ENCODE results near the gene TTF1.

Gene TTF1

DNA sequence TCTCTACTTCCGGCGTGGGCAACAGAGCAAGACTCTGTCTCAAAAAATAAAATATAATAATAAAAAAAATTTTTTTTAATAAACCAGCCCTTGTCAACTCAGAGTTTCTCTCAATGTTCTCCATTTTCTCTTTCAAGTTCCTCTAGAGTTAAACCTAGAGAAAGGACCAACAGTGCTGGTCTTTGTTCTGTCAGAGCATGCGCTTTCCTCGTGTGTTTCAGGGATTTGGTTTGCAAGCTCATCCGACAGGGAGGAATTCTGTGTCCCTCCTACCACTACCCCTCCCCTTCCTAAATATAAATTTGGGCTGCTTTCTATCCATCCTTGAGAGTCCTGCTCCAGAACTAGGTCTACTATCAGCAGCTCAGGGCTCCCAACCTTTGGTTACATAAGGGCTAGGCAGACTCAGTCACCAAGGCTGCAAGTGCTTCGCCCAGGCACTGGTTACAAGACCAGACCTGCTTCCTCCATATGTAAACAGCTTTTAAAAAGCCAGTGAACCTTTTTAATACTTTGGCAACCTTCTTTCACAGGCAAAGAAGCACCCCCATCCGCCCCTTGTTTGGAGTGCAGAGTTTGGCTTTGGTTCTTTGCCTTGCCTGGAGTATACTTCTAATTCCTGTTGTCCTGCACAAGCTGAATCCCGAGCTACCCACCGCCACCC is 65.3 kb downstream of the TTF1 start:
- TF ChIP-seq, protein P1, sequence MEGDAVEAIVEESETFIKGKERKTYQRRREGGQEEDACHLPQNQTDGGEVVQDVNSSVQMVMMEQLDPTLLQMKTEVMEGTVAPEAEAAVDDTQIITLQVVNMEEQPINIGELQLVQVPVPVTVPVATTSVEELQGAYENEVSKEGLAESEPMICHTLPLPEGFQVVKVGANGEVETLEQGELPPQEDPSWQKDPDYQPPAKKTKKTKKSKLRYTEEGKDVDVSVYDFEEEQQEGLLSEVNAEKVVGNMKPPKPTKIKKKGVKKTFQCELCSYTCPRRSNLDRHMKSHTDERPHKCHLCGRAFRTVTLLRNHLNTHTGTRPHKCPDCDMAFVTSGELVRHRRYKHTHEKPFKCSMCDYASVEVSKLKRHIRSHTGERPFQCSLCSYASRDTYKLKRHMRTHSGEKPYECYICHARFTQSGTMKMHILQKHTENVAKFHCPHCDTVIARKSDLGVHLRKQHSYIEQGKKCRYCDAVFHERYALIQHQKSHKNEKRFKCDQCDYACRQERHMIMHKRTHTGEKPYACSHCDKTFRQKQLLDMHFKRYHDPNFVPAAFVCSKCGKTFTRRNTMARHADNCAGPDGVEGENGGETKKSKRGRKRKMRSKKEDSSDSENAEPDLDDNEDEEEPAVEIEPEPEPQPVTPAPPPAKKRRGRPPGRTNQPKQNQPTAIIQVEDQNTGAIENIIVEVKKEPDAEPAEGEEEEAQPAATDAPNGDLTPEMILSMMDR (IDR thresholded peaks at IDR 0.05) = no peak

GRCh38 chr9:132334364-132334763 is 72.3 kb downstream of the TTF1 start:
- TF ChIP-seq, protein P1 (IDR thresholded peaks at IDR 0.05) = no peak

DNA sequence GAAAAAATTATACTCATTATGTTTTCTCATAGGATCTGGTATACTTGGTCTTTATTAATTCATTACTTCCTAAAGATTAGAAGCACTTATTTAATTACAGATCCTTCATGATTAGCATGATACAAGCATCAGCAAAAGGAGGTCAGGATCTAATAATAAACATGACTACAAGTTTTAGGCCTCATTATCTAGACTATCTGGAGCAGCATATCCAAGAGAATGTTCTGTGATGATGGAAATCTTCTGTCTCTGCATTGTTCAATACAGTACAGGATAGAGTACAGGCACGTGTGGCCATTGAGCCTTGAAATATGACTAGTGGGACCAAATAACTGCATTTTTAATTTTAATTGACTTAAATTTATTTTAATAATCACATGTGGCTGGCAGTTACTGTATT is 73.1 kb downstream of the TTF1 start:
- TF ChIP-seq, protein P1 (IDR thresholded peaks at IDR 0.05) = no peak

DNA sequence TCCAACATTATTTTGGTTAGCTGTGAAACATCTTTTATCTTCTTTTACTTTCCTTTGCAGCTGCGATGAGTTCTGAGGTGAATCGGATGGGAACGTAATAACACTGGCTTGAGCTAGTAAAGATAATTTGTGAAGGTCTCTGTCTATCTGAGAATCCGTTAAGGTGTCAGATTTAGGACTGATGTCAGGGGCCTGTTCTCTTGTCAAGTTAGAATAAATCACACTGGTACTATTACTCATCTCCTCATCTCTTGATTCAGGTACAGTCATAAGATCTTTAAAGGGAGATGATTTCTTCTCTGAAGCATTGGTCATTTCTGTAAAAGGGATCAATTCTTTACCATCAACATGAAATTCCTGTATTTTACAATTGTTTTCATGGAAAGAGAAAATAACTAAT is 78.1 kb downstream of the TTF1 start:
- TF ChIP-seq, protein P1 (IDR thresholded peaks at IDR 0.05) = no peak

DNA sequence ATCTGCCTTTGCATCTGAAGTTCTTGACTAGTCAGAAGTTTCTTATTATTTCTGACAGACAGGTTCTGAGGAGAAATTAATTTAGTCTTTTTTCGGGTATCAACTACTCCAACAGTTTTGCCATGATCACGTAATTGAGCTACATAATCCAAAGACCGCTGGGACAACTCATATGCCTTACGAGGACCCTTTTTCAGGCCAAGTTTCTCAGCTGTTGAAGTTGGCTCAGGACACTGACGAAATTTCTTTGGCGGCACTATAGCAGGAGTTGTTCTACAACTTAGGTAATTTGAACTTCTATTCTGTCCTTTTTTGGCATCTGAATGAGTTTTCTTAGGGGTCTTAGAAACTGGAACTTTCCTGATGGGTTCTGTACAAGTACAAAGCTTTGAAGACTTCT is 79.1 kb downstream of the TTF1 start:
- TF ChIP-seq, protein P1 (IDR thresholded peaks at IDR 0.05) = no peak

Data from LNCAP (cell line).